HG02840 (cell line): ENCODE measurements around the gene C4orf46.
"Not testable (repeated sequence)": the region's sequence is repeated elsewhere in the genome, so short reads cannot be mapped to it uniquely, and the experiment has no call there.

Experiments
- ATAC-seq: cut with Tn5 transposase; IDR thresholded peaks from one replicate; pipeline ENCODE4 v1.9.1; 2021; ENCODE audit warnings: mild to moderate bottlenecking, moderate library complexity, moderate number of reproducible peaks; ENCODE audit not compliant: unreplicated experiment, low FRiP score

The C4orf46 gene

GRCh38 chr4:158671665-158671914, at the start of gene C4orf46:
C4orf46 (minus strand) TSS chr4:158671887; CDS start chr4:158671801, 86 bp downstream.
- ATAC-seq: no peak

GRCh38 chr4:158715802-158716201, 44.1 kb upstream of the C4orf46 start:
- ATAC-seq: no peak

- no peak for ATAC-seq
Measured at GRCh38 chr4:158714937-158715336, 43.2 kb upstream of the C4orf46 start.

GRCh38 chr4:158712622-158713021, 40.9 kb upstream of the C4orf46 start:
- not testable (repeated sequence) for ATAC-seq

- no peak for ATAC-seq
Measured at GRCh38 chr4:158710814-158711213, 39.1 kb upstream of the C4orf46 start.

- ATAC-seq: no peak
Measured at GRCh38 chr4:158704274-158704673, 32.6 kb upstream of the C4orf46 start.

GRCh38 chr4:158688813-158689212, 17.1 kb upstream of the C4orf46 start:
- no peak for ATAC-seq

- no peak for ATAC-seq
Measured at GRCh38 chr4:158682066-158682465, 10.4 kb upstream of the C4orf46 start.

GRCh38 chr4:158681629-158682028, 9.9 kb upstream of the C4orf46 start:
- ATAC-seq: no peak

GRCh38 chr4:158678767-158679166, 7.1 kb upstream of the C4orf46 start:
- no peak for ATAC-seq

GRCh38 chr4:158676076-158676475, 4.4 kb upstream of the C4orf46 start:
- ATAC-seq: no peak

GRCh38 chr4:158673633-158674032, 1.9 kb upstream of the C4orf46 start:
- no peak for ATAC-seq

GRCh38 chr4:158671915-158672806, 474 bp upstream of the C4orf46 start, which contains the start of gene ETFDH:
ETFDH (plus strand) TSS chr4:158672296; CDS start chr4:158672457, 161 bp downstream.
- ATAC-seq: peak; percentile 90

- peak; percentile 27 for ATAC-seq
Measured at GRCh38 chr4:158670975-158671664, 567 bp downstream of the C4orf46 start.

GRCh38 chr4:158669310-158669709, 2.4 kb downstream of the C4orf46 start:
- no peak for ATAC-seq

GRCh38 chr4:158667651-158668198, 4.0 kb downstream of the C4orf46 start:
- no peak for ATAC-seq

GRCh38 chr4:158666892-158667291, 4.8 kb downstream of the C4orf46 start:
- ATAC-seq: no peak

GRCh38 chr4:158664806-158665205, 6.9 kb downstream of the C4orf46 start:
- no peak for ATAC-seq

- not testable (repeated sequence) for ATAC-seq
Measured at GRCh38 chr4:158663707-158664625, 7.7 kb downstream of the C4orf46 start.

- not testable (repeated sequence) for ATAC-seq
Measured at GRCh38 chr4:158663255-158663654, 8.4 kb downstream of the C4orf46 start.
